Motor neuron (in vitro differentiated cells): ENCODE results near the gene FKBP1A. TPM values are rescaled to one million over a fixed set of nuclear protein-coding genes. Genes with fewer than 3 reads are reported as not detected.
A peak's percentile ranks its signal among the peaks of the same experiment; 100 is the strongest.

Experiments used
- ATAC-seq, 8 experiments: fragments of 200-7000 bp; cut with Tn5 transposase; replicated peaks in 6 of 8; 2 replicates each; pipeline ENCODE4 v1.8.0; 2021; ENCODE audit warnings: mild to moderate bottlenecking in 8 of 8, moderate library complexity in 8 of 8
- H3K27ac ChIP-seq, 2 donors: fragments of 250-450 bp; sonication (Bioruptor Pico); 2 replicates each; pipeline ENCODE4 v1.9.0; 2021; ENCODE audit warnings: antibody characterized with exemption in 2 of 2, mild to moderate bottlenecking in 2 of 2, moderate library complexity in 1 of 2
- H3K4me1 ChIP-seq, 2 donors: fragments of 250-450 bp; sonication (Bioruptor Pico); replicated peaks in 1 of 2; 2 replicates each; pipeline ENCODE4 v1.6.1; 2021; ENCODE audit warnings: antibody characterized with exemption in 2 of 2, mild to moderate bottlenecking in 2 of 2, moderate library complexity in 1 of 2
- H3K4me3 ChIP-seq, 5 donors: fragments of 250-450 bp; sonication (Bioruptor Pico); 2 replicates each; pipeline ENCODE4 v1.9.0; 2021; ENCODE audit warnings: antibody characterized with exemption in 5 of 5, mild to moderate bottlenecking in 5 of 5, moderate library complexity in 4 of 5
- WGBS, 10 experiments: fragments of 450-650 bp; shearing (Covaris generic); methylation state at CpG; one replicate each; pipeline ENCODE4 v1.0.0; 2022; 5-methylcytosine and 5-hydroxymethylcytosine counted together
- in situ Hi-C, 9 experiments: fragments of 400-800 bp; cut with MboI; loops; one replicate each; pipeline ENCODE4 v1.15.0; 2021; ENCODE audit warnings: low sequenced_read_pairs in 9 of 9, low pct_unique_long_range_greater_than_20kb in 2 of 9; ENCODE audit not compliant: unreplicated experiment in 9 of 9
- total RNA-seq, 8 experiments: library from RNA; unstranded; fragments of 300-600 nt; gene quantifications; 2 replicates each; pipeline versions ENCODE4 v1.2.3 to v1.2.4, GENCODE V29; 2022

Gene FKBP1A
- total RNA-seq, 8 experiments from 2014 or later, result 49.8 to 222 (median 89.0) TPM

DNA sequence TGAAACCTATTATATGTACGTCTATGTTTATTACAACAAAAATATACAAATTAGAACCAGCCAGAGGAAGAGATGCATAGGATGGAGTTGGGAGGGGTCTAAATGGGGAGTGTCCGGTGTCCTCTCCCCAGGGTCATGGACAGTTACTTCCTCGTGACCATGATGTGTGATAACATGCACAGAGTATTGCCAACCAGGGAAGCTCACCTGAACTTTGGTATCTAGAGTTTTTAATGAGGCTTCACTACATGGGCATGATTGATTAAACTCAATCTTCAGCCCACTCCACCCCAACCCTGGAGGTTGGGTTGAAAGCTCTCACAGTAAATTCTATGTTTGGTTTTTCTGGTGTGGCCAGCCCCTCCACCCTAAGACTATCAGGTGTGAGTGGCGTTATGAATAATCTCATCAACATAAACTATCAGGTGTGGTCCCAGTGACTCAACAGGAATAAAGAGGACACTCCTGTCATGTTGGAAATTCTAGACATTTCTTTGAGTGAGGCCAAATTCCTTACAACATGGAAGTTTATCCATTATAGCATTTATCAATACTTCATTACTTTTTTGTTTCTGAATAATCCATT lies 36.4 kb upstream of the FKBP1A start:
- ATAC-seq, result peak in 1 of 8 experiments; percentile 19
- Histone ChIP-seq H3K27ac (no peak overlapping the region), H3K4me1 (peaks cover 0 to 12% of the 10 kb centered on the region in 2 donors), H3K4me3 (no peak overlapping the region)
- in situ Hi-C loops, result loop anchor here in 1 of 9 experiments (25.0 kb wide), 1 partner anchor 92 kb away; the partner anchor contains the start of gene SDCBP2
- 20 to 100% (median 71%) methylated on average over 1 to 4 of the region's 4 CpGs; no CpG with 5 or more reads in 1 of the 10 experiments for WGBS, 10 experiments

GRCh38 chr20:1427457-1428054 lies 34.7 kb upstream of the FKBP1A start:
- in situ Hi-C loops, result loop anchor here in 1 of 9 experiments (25.0 kb wide), 1 partner anchor 90 kb away; the partner anchor contains the start of gene SDCBP2
- WGBS, 10 experiments, result 0 to 31% (median 20%) methylated on average over 1 to 3 of the region's 3 CpGs; no CpG with 5 or more reads in 4 of the 10 experiments
- Histone ChIP-seq H3K4me3 (no peak overlapping the region), H3K4me1 (peaks cover 2 to 20% of the 10 kb centered on the region in 2 donors), H3K27ac (no peak overlapping the region)
- peak; percentile 41 to 83 (median 64) for ATAC-seq

DNA sequence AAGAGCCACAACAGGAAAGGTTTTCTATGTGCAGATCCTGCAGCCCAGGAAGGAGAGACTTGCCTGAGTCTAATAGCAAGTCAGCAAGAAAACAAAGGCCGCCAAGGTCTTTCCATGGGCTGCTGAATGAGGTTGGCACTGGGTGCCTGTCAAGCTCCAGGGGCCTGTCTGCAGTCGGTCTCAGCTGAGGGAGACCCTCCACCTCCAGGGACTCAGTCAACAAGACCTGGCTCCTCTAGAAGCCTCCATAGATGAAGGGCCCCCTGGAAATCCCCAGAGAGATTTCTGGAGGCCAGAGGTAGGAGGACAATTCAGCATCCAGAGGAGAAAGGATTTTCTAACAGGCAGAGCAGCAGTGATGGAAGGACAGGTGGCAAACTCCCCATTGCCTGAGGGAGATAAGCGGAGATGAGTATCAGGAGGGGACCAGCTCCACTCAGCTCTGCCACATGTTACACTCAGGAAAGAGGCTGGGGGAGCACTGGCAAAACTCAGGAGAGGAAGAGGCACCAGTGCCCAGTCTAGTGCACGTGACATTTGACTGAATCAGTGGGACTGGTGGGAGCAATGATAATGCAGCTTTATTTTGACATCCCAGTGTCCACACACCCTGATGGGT lies 33.5 kb upstream of the FKBP1A start:
- ATAC-seq, result no peak
- 25 to 100% (median 63%) methylated on average over 1 to 3 of the region's 4 CpGs; no CpG with 5 or more reads in 2 of the 10 experiments for WGBS, 10 experiments
- Histone ChIP-seq H3K27ac (no peak overlapping the region), H3K4me3 (no peak overlapping the region), H3K4me1 (peaks cover 2 to 20% of the 10 kb centered on the region in 2 donors)
- in situ Hi-C loops, result loop anchor here in 1 of 9 experiments (25.0 kb wide), 1 partner anchor 89 kb away; the partner anchor contains the start of gene SDCBP2

DNA sequence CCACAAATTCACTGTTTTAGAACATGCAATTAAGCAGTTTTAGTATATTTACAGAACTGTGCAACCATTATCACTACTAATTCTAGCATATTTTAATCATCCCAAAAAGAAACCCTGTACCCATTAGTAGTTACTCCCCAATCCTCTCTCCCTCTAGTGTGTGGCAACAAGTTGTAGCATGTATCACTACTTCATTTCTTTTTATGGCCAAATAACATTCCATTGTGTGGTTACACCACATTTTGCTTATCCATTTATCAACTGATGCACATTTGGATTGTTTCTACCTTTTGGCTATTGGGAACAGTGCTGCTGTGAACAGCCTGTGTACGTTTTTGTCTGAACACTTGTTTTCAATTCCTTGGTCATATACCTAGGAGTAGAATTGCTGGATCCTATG lies 31.5 kb upstream of the FKBP1A start:
- in situ Hi-C loops, result no loop called here

GRCh38 chr20:1423625-1424106 lies 30.8 kb upstream of the FKBP1A start:
- Histone ChIP-seq H3K27ac (peak overlapping the region in 1 of 2 donors; percentile 41), H3K4me1 (peaks cover 2 to 20% of the 10 kb centered on the region in 2 donors), H3K4me3 (no peak overlapping the region)
- peak; percentile 78 to 93 (median 88) for ATAC-seq
- in situ Hi-C loops, result no loop called here
- 0 to 36% (median 13%) methylated on average over 1 to 6 of the region's 7 CpGs; no CpG with 5 or more reads in 2 of the 10 experiments for WGBS, 10 experiments

More for the DNA sequence above, 31.5 kb upstream of the FKBP1A start:
- 0 to 89% (median 45%) methylated on average over 1 of the region's 1 CpG; no CpG with 5 or more reads in 4 of the 10 experiments for WGBS, 10 experiments
- Histone ChIP-seq H3K27ac (no peak overlapping the region), H3K4me3 (no peak overlapping the region), H3K4me1 (peaks cover 2 to 20% of the 10 kb centered on the region in 2 donors)
- ATAC-seq, result no peak

DNA sequence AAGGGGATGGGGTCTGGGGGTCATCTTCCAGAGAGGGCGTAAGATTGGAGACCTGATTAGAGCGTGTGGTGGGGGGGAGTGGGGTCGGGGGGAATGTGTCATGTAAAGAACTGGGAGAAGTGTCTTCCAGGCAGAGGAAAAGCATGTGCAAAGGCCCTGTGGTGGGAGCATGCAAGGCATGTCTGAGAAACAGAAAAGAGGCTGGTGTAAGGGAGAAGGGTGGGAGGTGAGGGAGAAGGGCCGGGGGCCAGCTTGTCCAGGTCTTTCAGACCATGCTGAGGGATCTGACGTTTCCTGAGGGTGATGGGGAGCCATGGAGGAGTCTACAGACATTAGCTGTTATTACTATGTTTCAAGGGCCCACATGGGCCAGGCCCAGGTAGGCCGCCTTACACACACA lies 30.4 kb upstream of the FKBP1A start:
- Histone ChIP-seq H3K4me1 (peaks cover 2 to 20% of the 10 kb centered on the region in 2 donors), H3K4me3 (no peak overlapping the region), H3K27ac (peak overlapping the region in 1 of 2 donors; percentile 41)
- 80 to 100% (median 100%) methylated on average over 1 of the region's 6 CpGs; no CpG with 5 or more reads in 7 of the 10 experiments for WGBS, 10 experiments
- ATAC-seq, result no peak
- in situ Hi-C loops, result no loop called here

GRCh38 chr20:1422753-1423152 lies 29.9 kb upstream of the FKBP1A start:
- WGBS, 10 experiments, result 0 to 100% (median 70%) methylated on average over 1 of the region's 3 CpGs; no CpG with 5 or more reads in 6 of the 10 experiments
- Histone ChIP-seq H3K4me1 (peaks cover 2 to 17% of the 10 kb centered on the region in 2 donors), H3K27ac (no peak overlapping the region), H3K4me3 (no peak overlapping the region)
- in situ Hi-C loops, result no loop called here
- no peak for ATAC-seq

DNA sequence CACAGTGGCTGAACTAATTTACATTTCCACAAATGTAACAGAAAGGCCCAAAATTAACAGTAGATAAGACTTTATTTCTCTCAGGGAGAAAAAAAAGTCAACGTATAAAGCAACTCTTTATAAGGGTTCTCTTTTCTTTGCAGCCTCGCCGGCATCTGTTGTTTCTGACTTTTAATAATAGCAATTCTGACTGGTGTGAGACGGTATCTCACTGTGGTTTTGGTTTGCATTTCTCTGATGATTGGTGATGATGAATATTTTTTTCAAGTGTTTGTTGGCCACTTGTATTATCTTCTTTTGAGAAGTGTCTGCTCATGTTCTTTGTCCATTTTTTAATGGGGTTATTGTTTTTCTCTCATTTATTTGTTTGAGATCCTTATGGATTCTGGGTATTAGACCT lies 27.2 kb upstream of the FKBP1A start:
- WGBS, 10 experiments, result 69 to 100% (median 93%) methylated on average over 1 to 4 of the region's 4 CpGs; no CpG with 5 or more reads in 1 of the 10 experiments
- no peak for ATAC-seq

GRCh38 chr20:1418350-1418749 lies 25.5 kb upstream of the FKBP1A start:
- in situ Hi-C loops, result no loop called here
- WGBS, 10 experiments, result 22 to 80% (median 40%) methylated on average over 1 to 2 of the region's 3 CpGs; no CpG with 5 or more reads in 5 of the 10 experiments
- no peak overlapping the region for H3K27ac ChIP-seq
- peak in 1 of 8 experiments; percentile 13 for ATAC-seq
- H3K4me3 ChIP-seq, result no peak overlapping the region
- no peaks in the 10 kb centered on the region for H3K4me1 ChIP-seq

More for the DNA sequence above, 27.2 kb upstream of the FKBP1A start:
- no peak overlapping the region for H3K4me3 ChIP-seq
- in situ Hi-C loops, result no loop called here
- no peak overlapping the region for H3K27ac ChIP-seq
- peaks cover 2 to 11% of the 10 kb centered on the region in 2 donors for H3K4me1 ChIP-seq

GRCh38 chr20:1417790-1418189 lies 24.9 kb upstream of the FKBP1A start:
- in situ Hi-C loops, result no loop called here
- Histone ChIP-seq H3K27ac (no peak overlapping the region), H3K4me1 (no peaks in the 10 kb centered on the region), H3K4me3 (no peak overlapping the region)
- no peak for ATAC-seq

GRCh38 chr20:1417273-1417672 lies 24.4 kb upstream of the FKBP1A start:
- 40 to 100% (median 85%) methylated on average over 1 to 4 of the region's 5 CpGs; no CpG with 5 or more reads in 3 of the 10 experiments for WGBS, 10 experiments
- in situ Hi-C loops, result no loop called here
- H3K4me3 ChIP-seq, result no peak overlapping the region
- peak in 3 of 8 experiments; percentile 41 to 68 (median 45) for ATAC-seq
- H3K4me1 ChIP-seq, result no peaks in the 10 kb centered on the region
- H3K27ac ChIP-seq, result no peak overlapping the region

DNA sequence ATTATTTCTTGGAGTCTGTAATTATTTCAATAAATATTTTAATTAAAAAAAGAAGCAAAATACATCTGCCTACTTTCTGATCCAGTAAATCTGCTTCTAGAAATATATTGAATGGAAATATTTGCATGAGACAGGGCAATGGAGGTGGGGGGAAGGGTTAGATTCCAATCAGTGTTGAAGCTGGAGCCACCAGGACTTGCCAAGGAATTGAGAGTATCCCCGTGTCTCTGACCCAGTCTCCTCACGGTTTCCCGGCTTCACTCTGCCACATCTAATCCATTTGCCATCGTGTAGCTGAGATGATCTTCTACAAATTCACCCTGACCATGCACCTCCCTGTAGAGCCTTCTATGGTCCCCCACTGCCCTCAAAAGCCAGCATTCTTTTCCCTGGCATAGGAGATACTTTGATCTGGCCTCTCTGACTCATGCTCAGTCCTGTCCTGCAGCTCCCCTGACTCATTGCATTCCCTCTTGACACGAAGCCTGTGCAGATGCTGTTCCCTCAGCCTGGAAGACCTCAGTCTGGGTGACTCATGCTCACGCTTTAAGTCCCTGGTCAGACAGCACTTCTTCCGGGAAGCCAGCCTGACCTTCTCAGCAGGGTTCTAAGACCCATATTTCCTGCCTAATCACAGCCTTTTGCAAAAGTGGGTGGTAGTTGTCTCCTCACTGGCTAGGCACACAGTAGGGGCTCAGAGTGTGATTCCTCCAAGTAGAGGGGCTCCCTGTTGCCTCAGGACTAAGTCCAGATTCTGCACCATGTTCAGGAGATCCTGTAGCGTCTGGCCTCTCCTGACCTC lies 23.0 kb upstream of the FKBP1A start:
- no peak overlapping the region for H3K27ac ChIP-seq
- peak; percentile 58 to 99 (median 78) for ATAC-seq
- in situ Hi-C loops, result no loop called here

More for the DNA sequence above, 23.0 kb upstream of the FKBP1A start:
- no peaks in the 10 kb centered on the region for H3K4me1 ChIP-seq
- H3K4me3 ChIP-seq, result no peak overlapping the region
- 20 to 90% (median 69%) methylated on average over 1 to 7 of the region's 8 CpGs; no CpG with 5 or more reads in 1 of the 10 experiments for WGBS, 10 experiments
